H1 (cell line): ENCODE results near the gene STIMATE. TPM values are rescaled to one million over a fixed set of nuclear protein-coding genes. Genes with fewer than 3 reads are reported as not detected.

ENCODE experiments used
- CTCF ChIA-PET: fragments of 300-600 bp; sonication (Branson Sonifier 250); formaldehyde crosslinking; loops from one replicate; lab custom pipeline; 2021; ENCODE audit not compliant: partially characterized antibody; lab: Charles Lee
- POLR2A ChIA-PET: fragments of 300-600 bp; sonication (Branson Sonifier 250); formaldehyde crosslinking; loops from one replicate; lab custom pipeline; 2021; ENCODE audit warnings: inconsistent platforms; ENCODE audit not compliant: partially characterized antibody; lab: Charles Lee
- DNase-seq, 2 experiments: peaks; one replicate each; pipeline versions ENCODE4 v3.0.0 to v3.0.0-alpha.2; 2010 to 2022; ENCODE audit warnings: low spot score in 2 of 2, low read depth in 1 of 2, mixed read lengths in 1 of 2
- FAIRE-seq: peaks from 2 replicates; lab custom pipeline; 2011; peaks lifted over from hg19 to GRCh38; lab: Jason Lieb, UNC
- H2AFZ ChIP-seq: 2 replicates; pipeline ENCODE4 v1.8.1; 2012; ENCODE audit warnings: low read length, inconsistent platforms
- H2AK5ac ChIP-seq: 2 replicates; pipeline ENCODE4 v1.6.1; 2013; ENCODE audit warnings: low read depth, low read length
- H2BK120ac ChIP-seq: replicated peaks from 2 replicates; pipeline ENCODE3; 2013; ENCODE audit warnings: low read depth, low read length, inconsistent platforms
- H2BK12ac ChIP-seq: 2 replicates; pipeline ENCODE4 v1.6.1; 2013; ENCODE audit warnings: low read depth, low read length
- H2BK15ac ChIP-seq: 2 replicates; pipeline ENCODE4 v1.6.1; 2013; ENCODE audit warnings: low read length
- H2BK20ac ChIP-seq: 2 replicates; pipeline ENCODE4 v1.6.1; 2013; ENCODE audit warnings: low read length
- H2BK5ac ChIP-seq: 2 replicates; pipeline ENCODE4 v1.6.1; 2013; ENCODE audit warnings: low read depth, low read length
- H3K14ac ChIP-seq: 2 replicates; pipeline ENCODE4 v1.6.1; 2013; ENCODE audit warnings: inconsistent platforms; ENCODE audit not compliant: insufficient read length
- H3K18ac ChIP-seq: 2 replicates; pipeline ENCODE4 v1.6.1; 2013; ENCODE audit warnings: low read length; ENCODE audit errors: extremely low read depth
- H3K23ac ChIP-seq: 2 replicates; pipeline ENCODE4 v1.6.1; 2013; ENCODE audit warnings: inconsistent platforms; ENCODE audit not compliant: insufficient read length
- H3K23me2 ChIP-seq: 2 replicates; pipeline ENCODE4 v1.6.1; 2013; ENCODE audit warnings: low read depth, low read length
- H3K27ac ChIP-seq: 2 replicates; pipeline ENCODE4 v1.6.1; 2011; ENCODE audit warnings: low read depth, low read length, inconsistent platforms
- H3K27me3 ChIP-seq, 4 experiments: replicated peaks in 1 of 4; 1 replicate in 1 of 4; 2 replicates in 3 of 4; pipeline versions ENCODE4 v1.6.1 to v1.8.1; 2011 to 2013; ENCODE audit warnings: low read length in 3 of 4, mild to moderate bottlenecking in 3 of 4, inconsistent platforms in 2 of 4, mixed read lengths in 2 of 4, moderate library complexity in 1 of 4; ENCODE audit not compliant: control insufficient read depth in 3 of 4, insufficient read depth in 3 of 4; ENCODE audit errors: extremely low read depth in 1 of 4
- H3K36me3 ChIP-seq, 4 experiments: 2 replicates each; pipeline versions ENCODE4 v1.6.1 to v1.8.1; 2011 to 2013; ENCODE audit warnings: mild to moderate bottlenecking in 4 of 4, low read length in 3 of 4, moderate library complexity in 2 of 4, control low read depth in 1 of 4, inconsistent platforms in 1 of 4; ENCODE audit not compliant: insufficient read depth in 4 of 4, control insufficient read depth in 2 of 4
- H3K4ac ChIP-seq: replicated peaks from 2 replicates; pipeline ENCODE3; 2013; ENCODE audit warnings: low read length, low read depth, mixed read lengths, inconsistent platforms; ENCODE audit not compliant: insufficient read length
- H3K4me1 ChIP-seq, 4 experiments: replicated peaks in 1 of 4; 1 replicate in 1 of 4; 2 replicates in 3 of 4; pipeline versions ENCODE4 v1.6.1 to v1.8.1; 2011 to 2013; ENCODE audit warnings: low read length in 3 of 4, inconsistent platforms in 2 of 4, mixed read lengths in 1 of 4; ENCODE audit not compliant: insufficient read depth in 4 of 4, control insufficient read depth in 3 of 4
- H3K4me2 ChIP-seq, 2 experiments: 2 replicates each; pipeline versions ENCODE4 v1.6.1 to v1.8.1; 2011 to 2013; ENCODE audit warnings: low read depth in 2 of 2, low read length in 2 of 2, control low read depth in 1 of 2, inconsistent platforms in 1 of 2, mild to moderate bottlenecking in 1 of 2; ENCODE audit not compliant: insufficient read depth in 1 of 2
- H3K4me3 ChIP-seq, 4 experiments: fragments of 200-600, 300-600 bp in 1 of 4; sonication (generic), shearing (Covaris generic), sonication (Bioruptor Twin) in 1 of 4; 2 replicates each; pipeline versions ENCODE4 v1.5.1 to v1.8.1; 2011 to 2016; ENCODE audit warnings: low read length in 4 of 4, low read depth in 3 of 4, control low read depth in 2 of 4, inconsistent platforms in 2 of 4, mild to moderate bottlenecking in 2 of 4, mixed read lengths in 1 of 4, moderate library complexity in 1 of 4; ENCODE audit not compliant: insufficient read depth in 2 of 4; ENCODE audit errors: extremely low read depth in 1 of 4
- H3K56ac ChIP-seq: replicated peaks from 2 replicates; pipeline ENCODE3; 2013; ENCODE audit warnings: low read depth, mild to moderate bottlenecking, mixed read lengths, low read length, inconsistent platforms; ENCODE audit not compliant: insufficient read length
- H3K79me1 ChIP-seq: 2 replicates; pipeline ENCODE4 v1.6.1; 2013; ENCODE audit warnings: low read depth, low read length, control low read depth
- H3K79me2 ChIP-seq, 2 experiments: 2 replicates each; pipeline versions ENCODE4 v1.6.1 to v1.8.1; 2012 to 2013; ENCODE audit warnings: low read length in 2 of 2, mild to moderate bottlenecking in 2 of 2, inconsistent platforms in 1 of 2; ENCODE audit not compliant: insufficient read depth in 2 of 2, control insufficient read depth in 1 of 2
- H3K9ac ChIP-seq, 4 experiments: replicated peaks in 1 of 4; 1 replicate in 1 of 4; 2 replicates in 3 of 4; pipeline versions ENCODE4 v1.6.1 to v1.8.1; 2011 to 2013; ENCODE audit warnings: low read depth in 3 of 4, low read length in 3 of 4, control low read depth in 2 of 4, mild to moderate bottlenecking in 2 of 4, moderate library complexity in 2 of 4, inconsistent platforms in 1 of 4; ENCODE audit errors: extremely low read depth in 1 of 4
- H3K9me3 ChIP-seq, 2 experiments: 2 replicates each; pipeline versions ENCODE4 v1.6.1 to v1.8.1; 2012 to 2013; ENCODE audit warnings: mild to moderate bottlenecking in 2 of 2, moderate library complexity in 2 of 2, control low read depth in 1 of 2, inconsistent platforms in 1 of 2, low read depth in 1 of 2, low read length in 1 of 2, mixed read lengths in 1 of 2; ENCODE audit not compliant: insufficient read depth in 2 of 2
- H4K20me1 ChIP-seq, 2 experiments: replicated peaks in 1 of 2; 2 replicates each; pipeline versions ENCODE3 to v1.8.1; 2011 to 2013; ENCODE audit warnings: inconsistent platforms in 2 of 2, low read length in 2 of 2, mild to moderate bottlenecking in 1 of 2; ENCODE audit not compliant: insufficient read depth in 2 of 2, control insufficient read depth in 1 of 2
- H4K5ac ChIP-seq: 2 replicates; pipeline ENCODE4 v1.6.1; 2013; ENCODE audit warnings: low read length, low read depth, mixed read lengths, inconsistent platforms; ENCODE audit not compliant: insufficient read length
- H4K8ac ChIP-seq: 2 replicates; pipeline ENCODE4 v1.8.0; 2013; ENCODE audit warnings: mild to moderate bottlenecking, moderate library complexity, low read length, inconsistent platforms; ENCODE audit not compliant: insufficient read depth; ENCODE audit errors: extremely low read depth
- H4K91ac ChIP-seq: replicated peaks from 2 replicates; pipeline ENCODE3; 2013; ENCODE audit warnings: low read length, mixed read lengths, inconsistent platforms; ENCODE audit not compliant: insufficient read length
- ATF3 ChIP-seq: IDR thresholded peaks from 2 replicates; pipeline ENCODE4 v1.6.1; 2011; ENCODE audit warnings: low read depth, mild to moderate bottlenecking, low read length; ENCODE audit not compliant: insufficient read depth
- BCL11A ChIP-seq, 2 experiments: IDR thresholded peaks; one replicate each; pipeline ENCODE4 v1.6.1; 2011; ENCODE audit warnings: low read depth in 2 of 2, low read length in 2 of 2, mild to moderate bottlenecking in 2 of 2
- BRCA1 ChIP-seq: IDR thresholded peaks from 2 replicates; pipeline ENCODE4 v1.6.1; 2012; ENCODE audit warnings: low read depth, low read length, improper control_type of control experiment
- CBX8 ChIP-seq: fragments of 300-800, 300-1000 bp; sonication (generic); IDR thresholded peaks from 2 replicates; pipeline ENCODE4 v1.7.1; 2016; ENCODE audit warnings: low read depth, low read length, borderline replicate concordance
- KDM4A ChIP-seq: IDR thresholded peaks from one replicate; pipeline ENCODE4 v1.7.1; 2012; ENCODE audit warnings: low read depth, mild to moderate bottlenecking, moderate library complexity, low read length, inconsistent platforms; ENCODE audit not compliant: severe bottlenecking
- RXRA ChIP-seq: IDR thresholded peaks from 2 replicates; pipeline ENCODE4 v1.6.1; 2011; ENCODE audit warnings: low read depth, mild to moderate bottlenecking, low read length, moderate library complexity; ENCODE audit not compliant: insufficient read depth
- TEAD4 ChIP-seq: IDR thresholded peaks from 2 replicates; pipeline ENCODE4 v1.6.1; 2012; ENCODE audit warnings: low read depth, low read length, inconsistent platforms, mixed read lengths
- WGBS, 2 experiments: shearing (Covaris generic) in 1 of 2; methylation state at CpG; one replicate each; pipeline versions ENCODE4 v1.1.6 to v1.1.7; 2013 to 2015; ENCODE audit warnings: low lambda C conversion rate in 2 of 2, mixed read lengths in 2 of 2, inconsistent platforms in 1 of 2, low coverage in 1 of 2, missing lambda C conversion rate in 1 of 2; ENCODE audit not compliant: insufficient replicate concordance in 2 of 2, insufficient coverage in 1 of 2, insufficient read length in 1 of 2; ENCODE audit errors: extremely low coverage in 1 of 2, missing lambda C conversion rate in 1 of 2; 5-methylcytosine and 5-hydroxymethylcytosine counted together
- polyA plus RNA-seq, 7 experiments: library from polyadenylated mRNA; depleted of rRNA in 3 of 7; stranded (reverse) in 5 of 7; unstranded in 2 of 7; fragments of >200 nt in 5 of 7; fragments of 200-250 nt in 2 of 7; gene quantifications; 1 replicate in 5 of 7; 2 replicates in 1 of 7; 4 replicates in 1 of 7; pipeline versions ENCODE4 v1.2.1 to v1.2.3, GENCODE V29; 2011 to 2013; ENCODE audit warnings: missing spikeins in 2 of 7, mixed read lengths in 2 of 7
- total RNA-seq: library from RNA; stranded (reverse); fragmentation: NEBNext Ultra II Directional; extraction: Animal tissue kit (Norgen Biotek cat#: 25700); gene quantifications from 2 replicates; pipeline ENCODE4 v1.2.1, GENCODE V29; 2021

STIMATE gene
- total and polyA plus RNA-seq, 2 of the 8 experiments (the other 6 are each of a cell fraction or from before 2014, with no cell fraction given): 17.5 to 22.1 TPM

- Histone ChIP-seq H3K4me3 (no peak overlapping the region), H3K79me1 (no peaks in the 10 kb centered on the region; the same call in 1 of the 2 replicates), H4K20me1 (peaks cover 0 to 8% of the 10 kb centered on the region in 2 experiments), H2BK15ac (no peak overlapping the region), H4K91ac (no peak overlapping the region), H3K79me2 (no peaks in the 10 kb centered on the region), H2BK120ac (no peak overlapping the region), H3K14ac (no peak overlapping the region), H2BK5ac (no peak overlapping the region), H3K9me3 (no peaks in the 10 kb centered on the region), H3K27me3 (no peaks in the 10 kb centered on the region), H2BK20ac (no peak overlapping the region), H4K5ac (no peak overlapping the region), H4K8ac (no peak overlapping the region), H3K23ac (no peak overlapping the region), H3K18ac (no peak overlapping the region), H3K9ac (no peak overlapping the region), H3K56ac (no peak overlapping the region), H3K23me2 (no peaks in the 10 kb centered on the region), H2AK5ac (no peak overlapping the region), H3K4me2 (no peak overlapping the region), H3K27ac (no peak overlapping the region), H3K4me1 (peaks cover 0 to 10% (median 2%) of the 10 kb centered on the region in 4 experiments; a peak in 3 of 7 replicates), H3K36me3 (no peaks in the 10 kb centered on the region; a peak in 2 of 8 replicates), H3K4ac (no peak overlapping the region), H2BK12ac (no peak overlapping the region), H2AFZ (no peak overlapping the region)
- no peak for FAIRE-seq
- no peak for DNase-seq
- CTCF ChIA-PET: interaction anchor here (0.8 to 6.5 kb wide), 6 partner anchors 9 to 45 kb away, joined by 3 to 73 read pairs (median 7); no protein-coding TSS in a partner anchor
- 88% methylated on average over 4 of the region's 4 CpGs; no CpG with 5 or more reads in 1 of the 2 experiments for WGBS, 2 experiments
- TF ChIP-seq CBX8 (no peak), BCL11A (IDR thresholded peaks at IDR 0.05; ENCODE audit: low read depth in 2 of 2, low read length in 2 of 2) (no peak), TEAD4 (no peak), BRCA1 (no peak), RXRA (no peak), KDM4A (no peak), ATF3 (no peak)
- POLR2A ChIA-PET: no interaction called here
Observed at GRCh38 chr3:52836986-52837385, 60.4 kb downstream of the STIMATE start.
